ENCODE measurements around the gene ZNF185. TPM values are rescaled to one million over a fixed set of nuclear protein-coding genes. Genes with fewer than 3 reads are reported as not detected.

ZNF185 gene
- total RNA-seq, 1 experiment from 2014 or later = 5.9 TPM

- H3K4me1 ChIP-seq = no peaks in the 10 kb centered on the region
- no peak overlapping the region for H3K4me3 ChIP-seq (ENCODE audit: low read depth, low read length)
- no peaks in the 10 kb centered on the region for H3K27me3 Mint-ChIP-seq (ENCODE audit: insufficient read depth, unreplicated experiment)
- H3K36me3 ChIP-seq (ENCODE audit: control insufficient read depth, insufficient read depth, low read length) = no peaks in the 10 kb centered on the region
- H3K9me3 ChIP-seq = no peaks in the 10 kb centered on the region
- BruUV-seq (replicated peaks) = no TSS peak
- intact Hi-C loops (cut with micrococcal nuclease; ENCODE audit: unreplicated experiment) = no loop called here
- H3K27me3 ChIP-seq (replicated peaks; ENCODE audit: control insufficient read depth, insufficient read depth, low read length) = no peaks in the 10 kb centered on the region
- TF ChIP-seq, protein P1, sequence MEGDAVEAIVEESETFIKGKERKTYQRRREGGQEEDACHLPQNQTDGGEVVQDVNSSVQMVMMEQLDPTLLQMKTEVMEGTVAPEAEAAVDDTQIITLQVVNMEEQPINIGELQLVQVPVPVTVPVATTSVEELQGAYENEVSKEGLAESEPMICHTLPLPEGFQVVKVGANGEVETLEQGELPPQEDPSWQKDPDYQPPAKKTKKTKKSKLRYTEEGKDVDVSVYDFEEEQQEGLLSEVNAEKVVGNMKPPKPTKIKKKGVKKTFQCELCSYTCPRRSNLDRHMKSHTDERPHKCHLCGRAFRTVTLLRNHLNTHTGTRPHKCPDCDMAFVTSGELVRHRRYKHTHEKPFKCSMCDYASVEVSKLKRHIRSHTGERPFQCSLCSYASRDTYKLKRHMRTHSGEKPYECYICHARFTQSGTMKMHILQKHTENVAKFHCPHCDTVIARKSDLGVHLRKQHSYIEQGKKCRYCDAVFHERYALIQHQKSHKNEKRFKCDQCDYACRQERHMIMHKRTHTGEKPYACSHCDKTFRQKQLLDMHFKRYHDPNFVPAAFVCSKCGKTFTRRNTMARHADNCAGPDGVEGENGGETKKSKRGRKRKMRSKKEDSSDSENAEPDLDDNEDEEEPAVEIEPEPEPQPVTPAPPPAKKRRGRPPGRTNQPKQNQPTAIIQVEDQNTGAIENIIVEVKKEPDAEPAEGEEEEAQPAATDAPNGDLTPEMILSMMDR (IDR thresholded peaks at IDR 0.05; ENCODE audit: insufficient read depth in 1 of 2, low read depth in 1 of 2, low read length in 1 of 2, severe bottlenecking in 1 of 2, unreplicated experiment in 1 of 2) = no peak
- no peak for DNase-seq
- no peak overlapping the region for H3K27ac Mint-ChIP-seq (ENCODE audit: unreplicated experiment)
- ChIA-PET CTCF (no interaction called here), POLR2A (no interaction called here)
- H3K36me3 Mint-ChIP-seq (ENCODE audit: insufficient read depth, unreplicated experiment) = no peaks in the 10 kb centered on the region
- H3K9me3 Mint-ChIP-seq (ENCODE audit: unreplicated experiment) = no peaks in the 10 kb centered on the region
- H3K4me1 Mint-ChIP-seq (ENCODE audit: low read depth, unreplicated experiment) = no peaks in the 10 kb centered on the region
- H3K4me3 Mint-ChIP-seq (ENCODE audit: unreplicated experiment) = no peak overlapping the region
Observed at GRCh38 chrX:152937236-152937635, 39.4 kb downstream of the ZNF185 start.

GRCh38 chrX:152941328-152942076 lies 43.6 kb downstream of the ZNF185 start:
- no peaks in the 10 kb centered on the region for H3K27me3 ChIP-seq (replicated peaks; ENCODE audit: control insufficient read depth, insufficient read depth, low read length)
- Mint-ChIP-seq H3K27me3 (ENCODE audit: insufficient read depth, unreplicated experiment) (no peaks in the 10 kb centered on the region), H3K9me3 (ENCODE audit: unreplicated experiment) (no peaks in the 10 kb centered on the region), H3K4me3 (ENCODE audit: unreplicated experiment) (peak overlapping the region; percentile 86), H3K36me3 (ENCODE audit: insufficient read depth, unreplicated experiment) (peaks cover 4% of the 10 kb centered on the region), H3K4me1 (ENCODE audit: low read depth, unreplicated experiment) (no peaks in the 10 kb centered on the region), H3K27ac (ENCODE audit: unreplicated experiment) (no peak overlapping the region)
- intact Hi-C loops (cut with micrococcal nuclease; ENCODE audit: unreplicated experiment) = loop anchor here (1.0 to 5.0 kb wide), 3 partner anchors 18 to 656 kb away; partner anchors contain the start of genes CCNQ and HAUS7
- no TSS peak for BruUV-seq (replicated peaks)
- POLR2A ChIA-PET = interaction anchor here (0.5 to 0.6 kb wide), 2 partner anchors 93 to 111 kb away, joined by 3 to 4 read pairs; partner anchors contain the start of gene NSDHL
- DNase-seq = peak; percentile 87 to 92
- no peaks in the 10 kb centered on the region for H3K36me3 ChIP-seq (ENCODE audit: control insufficient read depth, insufficient read depth, low read length)
- TF ChIP-seq, protein P1 (IDR thresholded peaks at IDR 0.05; ENCODE audit: insufficient read depth in 1 of 2, low read depth in 1 of 2, low read length in 1 of 2, severe bottlenecking in 1 of 2, unreplicated experiment in 1 of 2) = peak; percentile 75 to 77
- H3K9me3 ChIP-seq = no peaks in the 10 kb centered on the region
- CTCF ChIA-PET = interaction anchor here (0.6 to 1.6 kb wide), 6 partner anchors 14 to 497 kb away, joined by 3 to 8 read pairs (median 4); no protein-coding TSS in a partner anchor
- peak overlapping the region; percentile 54 for H3K4me3 ChIP-seq (ENCODE audit: low read depth, low read length)
- no peaks in the 10 kb centered on the region for H3K4me1 ChIP-seq

DNA sequence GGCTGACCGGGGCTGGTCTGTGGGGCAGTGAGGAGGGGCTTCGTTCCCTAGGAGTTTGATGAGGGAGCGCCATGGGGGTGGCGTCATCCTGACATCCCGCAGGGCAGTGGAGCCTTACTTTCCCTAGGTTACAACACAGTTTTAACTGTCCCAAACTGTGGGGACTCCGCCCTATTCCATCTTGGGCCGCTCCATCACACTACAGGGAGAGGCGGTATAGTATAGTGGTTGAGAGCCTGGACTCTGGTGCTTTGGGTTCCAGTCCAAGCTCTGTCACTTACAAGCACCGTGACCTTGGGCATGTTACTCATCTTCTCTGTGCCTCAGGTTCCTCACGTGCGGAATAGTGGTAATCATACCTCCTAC lies 44.2 kb downstream of the ZNF185 start:
- Histone ChIP-seq H3K9me3 (no peaks in the 10 kb centered on the region), H3K27me3 (replicated peaks; ENCODE audit: control insufficient read depth, insufficient read depth, low read length) (no peaks in the 10 kb centered on the region), H3K36me3 (ENCODE audit: control insufficient read depth, insufficient read depth, low read length) (no peaks in the 10 kb centered on the region), H3K4me1 (no peaks in the 10 kb centered on the region), H3K4me3 (ENCODE audit: low read depth, low read length) (peak overlapping the region; percentile 54)
- no peaks in the 10 kb centered on the region for H3K4me1 Mint-ChIP-seq (ENCODE audit: low read depth, unreplicated experiment)
- no peak overlapping the region for H3K27ac Mint-ChIP-seq (ENCODE audit: unreplicated experiment)
- intact Hi-C loops (cut with micrococcal nuclease; ENCODE audit: unreplicated experiment) = loop anchor here (5.0 kb wide), 1 partner anchor 655 kb away; the partner anchor contains the start of gene CCNQ
- ChIA-PET CTCF (interaction anchor here (0.7 to 1.6 kb wide), 5 partner anchors 13 to 496 kb away, joined by 3 to 8 read pairs (median 4); no protein-coding TSS in a partner anchor), POLR2A (interaction anchor here (0.6 kb wide), 1 partner anchor 92 kb away, joined by 3 read pairs; no protein-coding TSS in a partner anchor)
- no peak for DNase-seq
- H3K36me3 Mint-ChIP-seq (ENCODE audit: insufficient read depth, unreplicated experiment) = peaks cover 6% of the 10 kb centered on the region
- no TSS peak for BruUV-seq (replicated peaks)
- no peaks in the 10 kb centered on the region for H3K27me3 Mint-ChIP-seq (ENCODE audit: insufficient read depth, unreplicated experiment)
- TF ChIP-seq, protein P1 (IDR thresholded peaks at IDR 0.05; ENCODE audit: insufficient read depth in 1 of 2, low read depth in 1 of 2, low read length in 1 of 2, severe bottlenecking in 1 of 2, unreplicated experiment in 1 of 2) = no peak
- H3K4me3 Mint-ChIP-seq (ENCODE audit: unreplicated experiment) = peak overlapping the region; percentile 86
- H3K9me3 Mint-ChIP-seq (ENCODE audit: unreplicated experiment) = no peaks in the 10 kb centered on the region

All from Caco-2 (cell line).